HG02642 (cell line): ENCODE data around the gene PBRM1.
A peak's percentile ranks its signal among the peaks of the same experiment; 100 is the strongest.

Experiments
- ATAC-seq: cut with Tn5 transposase; IDR thresholded peaks from one replicate; pipeline ENCODE4 v1.9.1; 2021; ENCODE audit warnings: mild to moderate bottlenecking; ENCODE audit not compliant: unreplicated experiment, poor library complexity

Gene PBRM1

GRCh38 chr3:52671676-52672075, 14.0 kb downstream of the PBRM1 start:
- ATAC-seq = no peak

- peak; percentile 77 for ATAC-seq
Measured at GRCh38 chr3:52670621-52671521, 14.8 kb downstream of the PBRM1 start.

DNA sequence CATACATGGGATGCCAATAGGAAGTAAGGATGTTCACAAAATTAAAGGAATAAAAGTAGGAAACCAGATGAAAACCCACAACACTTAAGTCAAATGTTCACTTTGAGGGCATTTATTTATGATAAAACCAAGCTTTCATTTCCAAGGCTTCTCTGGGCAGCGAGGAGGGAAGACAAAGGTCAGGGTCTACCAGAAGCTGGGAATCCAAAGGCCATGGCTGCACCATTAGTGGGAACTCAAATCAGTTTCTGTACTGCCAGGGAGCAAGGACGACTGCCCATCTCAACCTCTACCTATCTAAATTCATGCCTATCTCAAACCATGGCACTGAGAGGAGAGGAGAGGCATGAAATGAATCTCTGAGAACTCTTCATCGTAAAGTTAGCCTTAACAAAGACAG, 22.6 kb downstream of the PBRM1 start:
- no peak for ATAC-seq

GRCh38 chr3:52660046-52660445, 25.7 kb downstream of the PBRM1 start:
- ATAC-seq = no peak

DNA sequence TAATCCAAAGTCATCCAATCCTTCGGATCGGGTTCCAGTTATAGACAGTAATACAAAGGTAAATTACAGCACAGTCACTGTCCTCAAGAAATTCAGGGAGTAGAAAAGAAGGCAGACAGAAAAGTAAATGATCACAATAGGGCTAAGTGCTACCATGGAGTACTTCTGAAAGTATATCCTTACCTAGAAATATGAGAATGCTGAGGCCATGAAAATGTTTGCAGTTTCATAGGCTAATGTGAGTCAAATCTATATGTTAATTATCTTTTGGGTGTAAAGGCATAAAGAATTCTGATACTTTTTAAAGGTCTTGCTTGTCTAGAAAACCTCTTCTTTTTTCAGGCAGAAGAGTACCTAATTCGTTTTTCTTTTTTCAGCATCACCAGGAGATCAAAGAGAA, 29.8 kb downstream of the PBRM1 start:
- no peak for ATAC-seq

GRCh38 chr3:52651592-52651991, 34.1 kb downstream of the PBRM1 start:
- ATAC-seq = no peak

DNA sequence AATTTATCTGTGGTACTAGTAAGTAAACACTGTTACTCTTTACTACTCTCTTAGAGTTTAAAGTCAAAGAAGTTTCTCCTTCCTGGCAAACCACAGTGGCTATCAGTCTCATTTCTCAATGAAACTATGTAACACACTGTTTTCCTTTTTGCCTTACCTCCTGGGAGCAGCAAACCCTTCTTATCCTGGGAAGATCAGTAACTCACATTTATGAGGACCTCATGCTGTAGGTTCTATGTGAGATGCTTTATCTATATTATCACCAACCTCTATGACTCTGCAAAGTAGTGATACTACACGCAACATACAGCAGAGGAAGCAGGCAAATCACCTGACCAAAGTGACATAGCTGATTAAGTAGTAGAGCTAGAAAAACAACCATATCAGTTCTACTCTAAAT, 35.3 kb downstream of the PBRM1 start:
- ATAC-seq = no peak

DNA sequence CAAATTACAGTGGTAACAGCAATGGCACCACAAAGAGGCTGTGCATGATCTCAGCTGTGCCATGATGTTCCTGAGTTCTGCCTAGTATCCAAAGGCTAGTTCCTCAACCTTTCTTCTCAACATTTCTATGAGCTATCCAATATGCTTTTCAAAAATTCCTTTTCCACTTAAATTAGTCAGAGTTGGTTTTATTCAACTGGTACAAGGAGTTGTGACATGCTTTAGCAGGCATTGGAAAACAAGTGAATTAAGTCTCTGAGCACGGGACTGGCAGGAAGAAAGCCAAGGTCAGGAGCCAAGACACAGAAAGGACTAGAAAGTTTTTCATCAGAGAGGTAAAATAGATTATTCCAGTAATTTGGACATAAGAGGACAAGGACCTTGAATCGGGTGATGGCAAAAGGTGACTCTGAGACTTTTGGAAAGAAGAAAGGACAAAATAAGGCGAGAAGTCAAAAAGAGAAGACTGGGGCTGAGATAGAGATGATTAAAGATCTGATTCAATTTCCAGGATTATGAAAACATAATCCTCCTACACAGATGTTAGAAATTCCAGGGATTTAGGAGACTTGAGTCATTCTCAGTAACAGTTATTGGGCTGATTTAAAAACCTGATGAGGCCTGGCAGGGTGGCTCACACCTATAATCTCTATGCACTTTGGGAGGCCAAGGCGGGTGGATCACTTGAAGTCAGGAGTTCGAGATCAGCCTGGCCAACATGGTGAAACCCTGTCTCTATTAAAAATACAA, 36.1 kb downstream of the PBRM1 start:
- ATAC-seq = no peak

- no peak for ATAC-seq
Measured at GRCh38 chr3:52645549-52645948, 40.2 kb downstream of the PBRM1 start.

- no peak for ATAC-seq
Measured at GRCh38 chr3:52636673-52637072, 49.0 kb downstream of the PBRM1 start.

- ATAC-seq = no peak
Measured at GRCh38 chr3:52633786-52634185, 51.9 kb downstream of the PBRM1 start.

DNA sequence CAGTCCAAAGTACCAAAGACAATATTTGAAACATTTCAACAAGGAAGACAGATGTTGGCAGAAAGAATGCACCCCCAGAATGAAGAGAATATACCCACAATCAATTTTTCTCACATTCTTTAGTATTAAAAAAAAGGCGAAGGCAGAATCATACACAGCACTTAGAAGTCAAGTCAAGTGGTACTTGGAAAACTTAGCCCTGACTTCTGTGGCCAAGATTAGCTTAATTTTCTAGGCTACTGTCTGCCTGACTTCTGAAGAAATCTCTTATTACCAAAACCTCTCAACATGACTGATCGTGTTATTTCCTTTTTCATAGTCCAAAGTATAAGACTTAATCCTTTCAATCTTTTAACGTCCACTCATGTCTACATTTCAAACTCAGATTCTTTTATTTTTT, 60.7 kb downstream of the PBRM1 start:
- ATAC-seq = no peak

GRCh38 chr3:52623234-52623792, 62.4 kb downstream of the PBRM1 start:
- ATAC-seq = no peak

DNA sequence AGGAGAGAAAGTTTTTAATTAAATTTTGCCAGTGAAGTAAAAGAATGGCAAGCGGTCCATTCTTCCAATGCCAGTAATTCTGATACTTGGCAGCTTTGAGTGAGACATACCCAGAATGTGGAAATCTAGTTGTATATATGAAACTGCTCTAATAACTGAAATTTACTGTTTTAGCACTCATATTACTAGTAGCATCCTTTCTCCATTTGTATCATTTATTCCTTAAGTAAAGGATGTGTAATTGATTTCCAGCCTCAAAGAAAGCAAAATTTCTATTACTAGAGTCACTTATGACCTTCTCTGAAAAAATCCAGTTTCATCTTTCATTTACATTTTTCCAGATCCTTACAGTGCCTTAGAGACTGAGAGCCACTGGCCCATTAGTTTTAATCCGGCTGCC, 65.1 kb downstream of the PBRM1 start:
- no peak for ATAC-seq

GRCh38 chr3:52615166-52615565, 70.5 kb downstream of the PBRM1 start:
- ATAC-seq = no peak

- ATAC-seq = no peak
Measured at GRCh38 chr3:52614689-52615088, 71.0 kb downstream of the PBRM1 start.

DNA sequence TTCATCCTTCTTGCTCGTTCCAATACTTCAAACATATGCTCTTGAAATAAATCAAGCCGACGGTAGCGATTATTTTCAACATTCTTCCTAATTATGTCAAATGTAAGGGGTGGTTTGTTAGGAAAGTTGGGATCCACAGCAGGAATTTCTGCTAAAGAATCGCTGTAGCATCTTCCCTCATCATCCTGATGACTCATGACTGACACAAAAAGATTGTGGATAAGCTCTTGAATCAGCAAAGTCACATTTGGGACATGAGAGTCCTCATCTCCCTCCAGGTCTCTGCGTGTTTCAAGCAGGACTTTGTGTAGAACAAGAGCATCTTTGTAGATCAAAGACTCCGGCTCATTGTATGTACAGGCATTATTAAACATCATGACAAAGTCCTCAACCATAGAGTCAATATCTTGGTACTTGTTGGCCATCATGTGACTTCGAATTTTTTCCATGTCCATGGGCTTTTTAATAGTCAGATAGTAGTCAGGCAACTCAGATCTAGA, 76.3 kb downstream of the PBRM1 start:
- ATAC-seq = no peak

DNA sequence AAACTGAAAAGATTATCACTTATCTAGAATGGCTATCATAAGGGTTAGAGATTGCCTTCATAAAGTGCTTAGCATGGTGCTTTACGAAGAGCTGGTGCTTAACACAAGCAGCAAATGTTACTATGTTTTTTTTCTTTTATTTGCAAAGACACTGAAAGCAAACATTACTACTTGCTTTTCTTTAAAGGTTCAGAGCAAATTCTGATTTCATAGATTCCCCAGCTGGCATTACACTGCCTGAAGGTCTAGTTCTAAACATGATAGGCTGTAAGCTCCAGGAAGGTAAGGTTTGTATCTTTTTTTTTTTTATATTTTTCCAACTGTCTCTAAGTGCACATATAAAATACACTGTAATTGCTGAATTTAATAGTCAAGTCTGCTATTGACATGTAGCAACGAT, 77.4 kb downstream of the PBRM1 start:
- no peak for ATAC-seq

DNA sequence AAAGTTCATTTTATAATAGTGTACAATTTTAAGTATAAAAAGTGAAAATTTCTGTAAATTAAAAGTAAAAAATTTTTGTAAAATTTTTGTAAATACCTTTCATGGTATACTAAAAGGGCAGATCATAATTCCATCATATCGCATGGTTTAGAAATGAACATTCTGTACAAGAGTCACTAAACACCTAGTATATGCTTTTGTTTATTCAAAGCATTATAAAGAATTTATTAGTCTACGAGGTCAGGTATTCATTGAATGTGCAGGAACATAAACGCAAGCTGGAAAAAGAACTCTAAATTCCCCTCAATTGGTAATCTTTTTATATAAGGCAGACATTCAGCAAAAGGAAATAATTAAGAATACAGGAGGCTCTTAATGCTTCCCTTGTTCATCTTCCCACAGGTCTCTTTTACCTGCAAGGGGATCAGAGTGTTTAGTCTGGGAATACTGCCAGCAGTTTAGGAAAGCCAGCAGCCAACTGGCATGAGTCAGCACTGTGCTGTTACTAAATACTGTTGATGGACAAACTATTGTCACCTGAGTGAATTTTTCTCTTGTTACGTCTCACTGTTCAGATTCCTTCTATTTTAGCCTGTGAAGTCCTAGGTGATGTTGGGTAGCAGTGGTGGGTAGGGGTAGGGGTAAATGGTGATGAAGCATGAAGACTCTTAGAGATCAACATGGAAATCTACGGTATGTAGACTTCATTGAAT, 79.2 kb downstream of the PBRM1 start:
- no peak for ATAC-seq

GRCh38 chr3:52600258-52600657, 85.5 kb downstream of the PBRM1 start:
- no peak for ATAC-seq
